ENCODE measurements around the gene SLC8B1. TPM values are rescaled to one million over a fixed set of nuclear protein-coding genes. Genes with fewer than 3 reads are reported as not detected.

SLC8B1 gene
- total RNA-seq, 4 donors from 2014 or later = 20.9 to 44.2 (median 29.8) TPM

- peaks cover 0 to 93% of the 10 kb centered on the region in 2 donors for H3K36me3 ChIP-seq
- TF ChIP-seq CTCF (IDR thresholded peaks at IDR 0.05) (no peak), POLR2A (IDR thresholded peaks at IDR 0.05) (no peak), EP300 (IDR thresholded peaks at IDR 0.05) (no peak), POLR2AphosphoS5 (IDR thresholded peaks at IDR 0.05) (no peak)
- 83 to 100% methylated on average over 4 to 8 of the region's 23 CpGs for WGBS, 2 donors (ENCODE audit: low coverage in 1 of 2)
- no peaks in the 10 kb centered on the region for H3K27me3 ChIP-seq
- peaks cover 0 to 31% (median 11%) of the 10 kb centered on the region in 3 donors for H3K4me1 ChIP-seq
- ATAC-seq = no peak
- no peak overlapping the region for H3K27ac ChIP-seq
- no peak overlapping the region for H3K4me3 ChIP-seq
- H3K9me3 ChIP-seq = no peaks in the 10 kb centered on the region
These were observed 68.6 kb downstream of the SLC8B1 start for GRCh38 chr12:113266106-113266895.

- ATAC-seq = no peak
- WGBS, 2 donors (ENCODE audit: low coverage in 1 of 2) = 87 to 95% methylated on average over 3 to 8 of the region's 9 CpGs
- Histone ChIP-seq H3K9me3 (no peaks in the 10 kb centered on the region), H3K27ac (peak overlapping the region in 2 of 4 donors; percentile 23 to 24), H3K4me3 (no peak overlapping the region), H3K36me3 (peaks cover 0 to 75% of the 10 kb centered on the region in 2 donors), H3K4me1 (peaks cover 0 to 53% (median 28%) of the 10 kb centered on the region in 3 donors), H3K27me3 (no peaks in the 10 kb centered on the region)
- no peak for TF ChIP-seq POLR2A (IDR thresholded peaks at IDR 0.05)
- TF ChIP-seq EP300 (IDR thresholded peaks at IDR 0.05) = no peak
- TF ChIP-seq CTCF (IDR thresholded peaks at IDR 0.05) = no peak
- no peak for TF ChIP-seq POLR2AphosphoS5 (IDR thresholded peaks at IDR 0.05)
These were observed 71.4 kb downstream of the SLC8B1 start for GRCh38 chr12:113263431-113263963.

GRCh38 chr12:113262710-113263109, 72.2 kb downstream of the SLC8B1 start:
- H3K4me1 ChIP-seq = peaks cover 0 to 57% (median 29%) of the 10 kb centered on the region in 3 donors
- H3K27ac ChIP-seq = peak overlapping the region in 3 of 4 donors; percentile 40 to 48 (median 45)
- TF ChIP-seq POLR2AphosphoS5 (IDR thresholded peaks at IDR 0.05) (peak; percentile 45), POLR2A (IDR thresholded peaks at IDR 0.05) (no peak)
- H3K27me3 ChIP-seq = no peaks in the 10 kb centered on the region
- no peak overlapping the region for H3K4me3 ChIP-seq
- peak; percentile 17 for ATAC-seq
- H3K36me3 ChIP-seq = peaks cover 0 to 67% of the 10 kb centered on the region in 2 donors
- no peaks in the 10 kb centered on the region for H3K9me3 ChIP-seq

GRCh38 chr12:113261847-113262470, 73.0 kb downstream of the SLC8B1 start:
- ATAC-seq = no peak
- H3K27ac ChIP-seq = peak overlapping the region in 3 of 4 donors; percentile 40 to 45 (median 42)
- 80 to 82% methylated on average over 5 to 6 of the region's 6 CpGs for WGBS, 2 donors (ENCODE audit: low coverage in 1 of 2)

More at GRCh38 chr12:113261847-113262470, 73.0 kb downstream of the SLC8B1 start:
- TF ChIP-seq EP300 (IDR thresholded peaks at IDR 0.05) (no peak), POLR2A (IDR thresholded peaks at IDR 0.05) (no peak), CTCF (IDR thresholded peaks at IDR 0.05) (no peak), POLR2AphosphoS5 (IDR thresholded peaks at IDR 0.05) (no peak)
- H3K9me3 ChIP-seq = no peaks in the 10 kb centered on the region
- peaks cover 0 to 57% (median 29%) of the 10 kb centered on the region in 3 donors for H3K4me1 ChIP-seq
- no peak overlapping the region for H3K4me3 ChIP-seq
- no peaks in the 10 kb centered on the region for H3K27me3 ChIP-seq
- H3K36me3 ChIP-seq = peaks cover 0 to 60% of the 10 kb centered on the region in 2 donors
